Measurements from ENCODE around the gene RTEL1. TPM values are rescaled to one million over a fixed set of nuclear protein-coding genes. Genes with fewer than 3 reads are reported as not detected.
"Not testable (repeated sequence)": the region's sequence is repeated elsewhere in the genome, so short reads cannot be mapped to it uniquely, and the experiment has no call there.

RTEL1 gene
- total and polyA plus RNA-seq, 4 experiments from 2014 or later = 1.3 to 36.0 (median 18.2) TPM

GRCh38 chr20:63664143-63664851 lies 6.2 kb downstream of the RTEL1 start:
- H3K27me3 Mint-ChIP-seq = no peaks in the 10 kb centered on the region
- no peak overlapping the region for H3K27ac ChIP-seq (ENCODE audit: low read depth, low read length)
- intact Hi-C loops (cut with micrococcal nuclease) = no loop called here
- peaks cover 4% of the 10 kb centered on the region for H3K4me1 ChIP-seq (ENCODE audit: insufficient read depth, low read length)
- POLR2A ChIA-PET (ENCODE audit: partially characterized antibody) = no interaction called here
- H3K9me3 ChIP-seq (ENCODE audit: control insufficient read depth in 1 of 2, low read length in 2 of 2) = no peaks in the 10 kb centered on the region
- DNase-seq = no peak
- H3K27me3 ChIP-seq (ENCODE audit: insufficient read depth, low read length) = no peaks in the 10 kb centered on the region
- no peak overlapping the region for H3K4me3 Mint-ChIP-seq
- H3K4me3 ChIP-seq (ENCODE audit: low read length in 2 of 2) = no peak overlapping the region
- CTCF ChIA-PET (ENCODE audit: partially characterized antibody) = no interaction called here
- peaks cover 12% of the 10 kb centered on the region for H3K36me3 ChIP-seq (ENCODE audit: insufficient read depth, low read length)
- H3K9me3 Mint-ChIP-seq = no peaks in the 10 kb centered on the region
- H3K36me3 Mint-ChIP-seq = peaks cover 16 to 27% of the 10 kb centered on the region in 2 donors
- peak overlapping the region in 1 of 7 donors; percentile 41 for H3K27ac Mint-ChIP-seq
- peaks cover 0 to 9% (median 4%) of the 10 kb centered on the region in 4 donors for H3K4me1 Mint-ChIP-seq

DNA sequence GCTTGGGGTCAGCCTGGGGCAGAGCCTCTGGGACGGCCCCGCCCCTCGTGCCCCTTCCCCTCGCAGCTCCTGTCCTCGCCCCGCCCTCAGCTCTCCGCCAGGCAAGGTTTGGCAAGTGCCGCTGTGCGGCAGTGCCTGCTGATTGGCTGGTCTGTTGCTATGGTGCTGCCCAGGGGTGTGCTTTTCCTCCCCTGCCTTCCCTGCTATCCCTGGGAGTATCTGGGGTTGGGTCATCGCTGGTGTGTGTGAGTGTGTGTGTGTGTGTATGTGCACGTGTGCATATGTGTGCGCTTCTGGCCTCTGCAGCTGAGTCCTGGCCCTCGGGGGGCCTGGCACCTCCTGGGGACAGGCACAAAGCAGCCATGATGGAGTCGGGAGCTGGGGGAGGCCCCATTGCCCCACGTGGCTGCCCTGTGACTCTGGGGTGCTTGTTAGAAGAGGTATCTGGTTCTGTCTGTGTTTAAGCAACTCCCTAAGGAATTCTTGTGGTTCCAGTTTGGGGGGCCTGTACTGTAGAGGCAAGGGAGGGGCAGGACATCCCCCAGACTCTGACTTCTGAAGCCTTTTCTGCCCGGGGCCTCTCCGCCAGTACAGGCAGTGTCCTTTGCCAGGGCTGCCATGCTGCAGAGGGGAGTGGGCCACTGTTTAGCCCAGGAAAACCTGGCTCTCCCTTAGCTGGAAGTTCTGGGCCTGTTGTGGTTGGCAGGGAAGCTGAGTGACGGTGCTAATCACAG lies 6.9 kb downstream of the RTEL1 start:
- H3K9me3 ChIP-seq (ENCODE audit: control insufficient read depth in 1 of 2, low read length in 2 of 2) = no peaks in the 10 kb centered on the region
- H3K27me3 ChIP-seq (ENCODE audit: insufficient read depth, low read length) = no peaks in the 10 kb centered on the region
- Mint-ChIP-seq H3K4me1 (peaks cover 0 to 2% (median 2%) of the 10 kb centered on the region in 4 donors), H3K27ac (no peak overlapping the region), H3K36me3 (peaks cover 17 to 28% of the 10 kb centered on the region in 2 donors), H3K27me3 (no peaks in the 10 kb centered on the region), H3K4me3 (no peak overlapping the region), H3K9me3 (no peaks in the 10 kb centered on the region)
- no peak overlapping the region for H3K4me3 ChIP-seq (ENCODE audit: low read length in 2 of 2)
- intact Hi-C loops (cut with micrococcal nuclease) = no loop called here
- peaks cover 12% of the 10 kb centered on the region for H3K36me3 ChIP-seq (ENCODE audit: insufficient read depth, low read length)
- CTCF ChIA-PET (ENCODE audit: partially characterized antibody) = interaction anchor here (1.2 kb wide), 1 partner anchor 120 kb away, joined by 3 read pairs; no protein-coding TSS in a partner anchor
- POLR2A ChIA-PET (ENCODE audit: partially characterized antibody) = no interaction called here
- no peak for DNase-seq
- H3K4me1 ChIP-seq (ENCODE audit: insufficient read depth, low read length) = no peaks in the 10 kb centered on the region
- no peak overlapping the region for H3K27ac ChIP-seq (ENCODE audit: low read depth, low read length)

- Mint-ChIP-seq H3K4me3 (no peak overlapping the region), H3K27ac (no peak overlapping the region), H3K4me1 (peaks cover 0 to 2% (median under 1%) of the 10 kb centered on the region in 4 donors), H3K27me3 (no peaks in the 10 kb centered on the region), H3K36me3 (peaks cover 17 to 28% of the 10 kb centered on the region in 2 donors), H3K9me3 (no peaks in the 10 kb centered on the region)
- H3K27me3 ChIP-seq (ENCODE audit: insufficient read depth, low read length) = no peaks in the 10 kb centered on the region
- no peak overlapping the region for H3K4me3 ChIP-seq (ENCODE audit: low read length in 2 of 2)
- no peaks in the 10 kb centered on the region for H3K4me1 ChIP-seq (ENCODE audit: insufficient read depth, low read length)
- H3K9me3 ChIP-seq (ENCODE audit: control insufficient read depth in 1 of 2, low read length in 2 of 2) = no peaks in the 10 kb centered on the region
- H3K36me3 ChIP-seq (ENCODE audit: insufficient read depth, low read length) = peaks cover 12% of the 10 kb centered on the region
- DNase-seq = no peak
- ChIA-PET POLR2A (ENCODE audit: partially characterized antibody) (interaction anchor here (0.6 kb wide), 1 partner anchor 361 kb away, joined by 3 read pairs; no protein-coding TSS in a partner anchor), CTCF (ENCODE audit: partially characterized antibody) (interaction anchor here (1.2 kb wide), 1 partner anchor 120 kb away, joined by 3 read pairs; no protein-coding TSS in a partner anchor)
- H3K27ac ChIP-seq (ENCODE audit: low read depth, low read length) = no peak overlapping the region
- intact Hi-C loops (cut with micrococcal nuclease) = no loop called here
Observed at GRCh38 chr20:63665708-63666107, 7.6 kb downstream of the RTEL1 start.

- CTCF ChIA-PET (ENCODE audit: partially characterized antibody) = no interaction called here
Observed at GRCh38 chr20:63667858-63668257, 9.7 kb downstream of the RTEL1 start.

GRCh38 chr20:63668351-63668750 lies 10.2 kb downstream of the RTEL1 start:
- H3K4me1 Mint-ChIP-seq = peaks cover 0 to 2% (median under 1%) of the 10 kb centered on the region in 4 donors
- no peak overlapping the region for H3K27ac ChIP-seq (ENCODE audit: low read depth, low read length)
- POLR2A ChIA-PET (ENCODE audit: partially characterized antibody) = interaction anchor here (1.2 kb wide), 1 partner anchor 28 kb away, joined by 4 read pairs; the partner anchor contains the start of gene TNFRSF6B
- CTCF ChIA-PET (ENCODE audit: partially characterized antibody) = interaction anchor here (1.5 kb wide), 1 partner anchor 10 kb away, joined by 4 read pairs; the partner anchor contains the start of gene RTEL1
- H3K9me3 Mint-ChIP-seq = no peaks in the 10 kb centered on the region
- H3K4me3 Mint-ChIP-seq = no peak overlapping the region
- intact Hi-C loops (cut with micrococcal nuclease) = no loop called here
- peak overlapping the region in 1 of 7 donors; percentile 11 for H3K27ac Mint-ChIP-seq
- H3K27me3 Mint-ChIP-seq = no peaks in the 10 kb centered on the region
- H3K4me1 ChIP-seq (ENCODE audit: insufficient read depth, low read length) = no peaks in the 10 kb centered on the region
- no peak for DNase-seq
- H3K27me3 ChIP-seq (ENCODE audit: insufficient read depth, low read length) = no peaks in the 10 kb centered on the region
- peaks cover 10 to 25% of the 10 kb centered on the region in 2 donors for H3K36me3 Mint-ChIP-seq
- H3K4me3 ChIP-seq (ENCODE audit: low read length in 2 of 2) = no peak overlapping the region
- peaks cover 7% of the 10 kb centered on the region for H3K36me3 ChIP-seq (ENCODE audit: insufficient read depth, low read length)
- H3K9me3 ChIP-seq (ENCODE audit: control insufficient read depth in 1 of 2, low read length in 2 of 2) = no peaks in the 10 kb centered on the region

More at GRCh38 chr20:63667858-63668257, 9.7 kb downstream of the RTEL1 start:
- intact Hi-C loops (cut with micrococcal nuclease) = no loop called here
- H3K36me3 ChIP-seq (ENCODE audit: insufficient read depth, low read length) = peaks cover 11% of the 10 kb centered on the region
- peaks cover 0 to 2% (median under 1%) of the 10 kb centered on the region in 4 donors for H3K4me1 Mint-ChIP-seq
- H3K27me3 ChIP-seq (ENCODE audit: insufficient read depth, low read length) = no peaks in the 10 kb centered on the region
- H3K4me3 Mint-ChIP-seq = no peak overlapping the region
- no peaks in the 10 kb centered on the region for H3K9me3 ChIP-seq (ENCODE audit: control insufficient read depth in 1 of 2, low read length in 2 of 2)
- no peaks in the 10 kb centered on the region for H3K4me1 ChIP-seq (ENCODE audit: insufficient read depth, low read length)
- H3K27me3 Mint-ChIP-seq = no peaks in the 10 kb centered on the region
- no peak overlapping the region for H3K27ac ChIP-seq (ENCODE audit: low read depth, low read length)
- no peak overlapping the region for H3K4me3 ChIP-seq (ENCODE audit: low read length in 2 of 2)
- no peak for DNase-seq
- H3K9me3 Mint-ChIP-seq = no peaks in the 10 kb centered on the region
- H3K36me3 Mint-ChIP-seq = peaks cover 10 to 25% of the 10 kb centered on the region in 2 donors
- H3K27ac Mint-ChIP-seq = peak overlapping the region in 1 of 7 donors; percentile 11
- POLR2A ChIA-PET (ENCODE audit: partially characterized antibody) = no interaction called here

DNA sequence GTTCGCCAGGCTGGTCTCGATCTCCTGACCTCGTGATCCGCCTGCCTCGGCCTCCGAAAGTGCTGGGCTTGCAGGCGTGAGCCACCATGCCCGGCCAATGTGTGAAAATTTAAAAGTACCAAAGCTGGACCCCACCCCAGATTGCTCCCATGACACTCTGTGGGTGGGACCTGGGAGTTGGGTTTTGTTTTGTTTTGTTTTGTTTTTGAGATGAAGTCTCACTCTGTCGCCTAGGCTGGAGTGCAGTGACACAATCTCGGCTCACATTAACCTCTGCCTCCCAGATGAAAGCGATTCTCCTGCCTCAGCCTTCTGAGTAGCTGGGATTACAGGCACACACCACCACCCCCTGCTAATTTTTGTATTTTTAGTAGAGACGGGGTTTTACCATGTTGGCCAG lies 13.6 kb downstream of the RTEL1 start:
- H3K27ac Mint-ChIP-seq; H3K27ac ChIP-seq (ENCODE audit: low read depth, low read length); H3K4me1 Mint-ChIP-seq; H3K4me1 ChIP-seq (ENCODE audit: insufficient read depth, low read length); H3K27me3 Mint-ChIP-seq; H3K27me3 ChIP-seq (ENCODE audit: insufficient read depth, low read length); H3K4me3 ChIP-seq (ENCODE audit: low read length in 2 of 2); DNase-seq; H3K4me3 Mint-ChIP-seq; H3K9me3 Mint-ChIP-seq; H3K9me3 ChIP-seq (ENCODE audit: control insufficient read depth in 1 of 2, low read length in 2 of 2); CTCF ChIA-PET (ENCODE audit: partially characterized antibody); intact Hi-C loops (cut with micrococcal nuclease); POLR2A ChIA-PET (ENCODE audit: partially characterized antibody): not testable (repeated sequence)
- peaks cover 13 to 25% of the 10 kb centered on the region in 2 donors for H3K36me3 Mint-ChIP-seq
- peaks cover 13% of the 10 kb centered on the region for H3K36me3 ChIP-seq (ENCODE audit: insufficient read depth, low read length)

GRCh38 chr20:63672666-63673065 lies 14.6 kb downstream of the RTEL1 start:
- no peaks in the 10 kb centered on the region for H3K9me3 ChIP-seq (ENCODE audit: control insufficient read depth in 1 of 2, low read length in 2 of 2)
- H3K27me3 ChIP-seq (ENCODE audit: insufficient read depth, low read length) = no peaks in the 10 kb centered on the region
- POLR2A ChIA-PET (ENCODE audit: partially characterized antibody) = no interaction called here
- CTCF ChIA-PET (ENCODE audit: partially characterized antibody) = no interaction called here
- no peak overlapping the region for H3K27ac ChIP-seq (ENCODE audit: low read depth, low read length)
- Mint-ChIP-seq H3K4me1 (peaks cover 0 to 2% (median under 1%) of the 10 kb centered on the region in 4 donors), H3K27me3 (no peaks in the 10 kb centered on the region), H3K27ac (no peak overlapping the region), H3K4me3 (no peak overlapping the region), H3K36me3 (peaks cover 13 to 21% of the 10 kb centered on the region in 2 donors), H3K9me3 (no peaks in the 10 kb centered on the region)
- peaks cover 6% of the 10 kb centered on the region for H3K36me3 ChIP-seq (ENCODE audit: insufficient read depth, low read length)
- intact Hi-C loops (cut with micrococcal nuclease) = no loop called here
- H3K4me1 ChIP-seq (ENCODE audit: insufficient read depth, low read length) = no peaks in the 10 kb centered on the region
- no peak overlapping the region for H3K4me3 ChIP-seq (ENCODE audit: low read length in 2 of 2)
- no peak for DNase-seq

All from CD4-positive, alpha-beta memory T cell (primary cell).